HEK293T (cell line): ENCODE data around the gene GABRB1.

Experiments
- BHLHE40 ChIP-seq: fragments of 450-650 bp; IDR thresholded peaks from 2 replicates; pipeline ENCODE4 v1.6.1; 2016; ENCODE audit warnings: mild to moderate bottlenecking, moderate library complexity, borderline replicate concordance
- HDGF ChIP-seq: fragments of 450-650 bp; IDR thresholded peaks from 2 replicates; pipeline ENCODE4 v1.6.1; 2017; ENCODE audit warnings: antibody characterized with exemption, borderline replicate concordance
- PKNOX1 ChIP-seq: fragments of 450-650 bp; IDR thresholded peaks from 2 replicates; pipeline ENCODE4 v1.6.1; 2016
- SP1 ChIP-seq: fragments of 450-650 bp; IDR thresholded peaks from 2 replicates; pipeline ENCODE4 v1.6.1; 2017
- SUZ12 ChIP-seq: fragments of 450-650 bp; IDR thresholded peaks from 2 replicates; pipeline ENCODE4 v1.6.1; 2016; ENCODE audit warnings: mild to moderate bottlenecking

GRCh38 chr4:47434931-47435330, 403.6 kb downstream of the GABRB1 start:
- TF ChIP-seq SP1 (no peak), SUZ12 (no peak), PKNOX1 (no peak), BHLHE40 (no peak), HDGF (no peak)
